Panc1 (cell line): ENCODE measurements around the gene UPK1A. TPM values are rescaled to one million over a fixed set of nuclear protein-coding genes. Genes with fewer than 3 reads are reported as not detected.

Experiments
- ATAC-seq: fragments of 200-7000 bp; cut with Tn5 transposase; 2 replicates; pipeline ENCODE4 v1.9.1; 2020; ENCODE audit warnings: mild to moderate bottlenecking, moderate library complexity
- BruUV-seq: library from RNA; stranded (reverse); fragments of 400-500 nt; replicated peaks from 2 replicates; lab custom pipeline; 2021; lab: Mats Ljungman, UMichigan
- CTCF ChIA-PET: fragments of 300-600 bp; sonication (Branson Sonifier 250); formaldehyde crosslinking; loops from one replicate; lab custom pipeline; 2022; ENCODE audit warnings: antibody characterized with exemption; lab: Charles Lee
- POLR2A ChIA-PET: fragments of 300-600 bp; sonication (Branson Sonifier 250); formaldehyde crosslinking; loops from one replicate; lab custom pipeline; 2022; ENCODE audit warnings: antibody characterized with exemption; lab: Charles Lee
- DNase-seq: peaks from one replicate; pipeline ENCODE4 v3.0.0-alpha.2; 2010; ENCODE audit warnings: low read depth, low spot score
- H3K27ac ChIP-seq: 2 replicates; pipeline ENCODE4 v1.5.1; 2011; ENCODE audit warnings: mild to moderate bottlenecking, low read length, inconsistent platforms
- H3K27me3 ChIP-seq: fragments of 200-500 bp; sonication (Bioruptor generic); 2 replicates; pipeline ENCODE4 v1.6.0; 2014; ENCODE audit warnings: low read length, inconsistent platforms; ENCODE audit not compliant: control insufficient read depth, insufficient read depth
- H3K36me3 ChIP-seq: fragments of 200-500 bp; sonication (Bioruptor generic); 2 replicates; pipeline ENCODE4 v1.5.1; 2014; ENCODE audit warnings: inconsistent platforms, mild to moderate bottlenecking, low read length, moderate library complexity; ENCODE audit not compliant: control insufficient read depth, insufficient read depth
- H3K4me1 ChIP-seq: 2 replicates; pipeline ENCODE4 v1.5.1; 2011; ENCODE audit warnings: inconsistent platforms, mild to moderate bottlenecking, low read length, moderate library complexity; ENCODE audit not compliant: control insufficient read depth, insufficient read depth
- H3K4me3 ChIP-seq, 2 experiments: 2 replicates each; pipeline ENCODE4 v1.5.1; 2011 to 2012; ENCODE audit warnings: low read depth in 2 of 2, low read length in 2 of 2, mild to moderate bottlenecking in 2 of 2, inconsistent platforms in 1 of 2, moderate library complexity in 1 of 2
- H3K9me3 ChIP-seq: fragments of 200-500 bp; sonication (Bioruptor generic); 2 replicates; pipeline ENCODE4 v1.5.1; 2014; ENCODE audit warnings: low read depth, mild to moderate bottlenecking, inconsistent platforms, low read length, moderate library complexity; ENCODE audit not compliant: control insufficient read depth, insufficient read depth
- POLR2AphosphoS5 ChIP-seq: IDR thresholded peaks from 2 replicates; pipeline ENCODE4 v1.6.1; 2012; ENCODE audit warnings: mild to moderate bottlenecking, low read depth, low read length, moderate library complexity
- SIN3A ChIP-seq: IDR thresholded peaks from 2 replicates; pipeline ENCODE4 v1.6.1; 2012; ENCODE audit warnings: low read depth, mild to moderate bottlenecking, low read length, moderate library complexity, borderline replicate concordance; ENCODE audit not compliant: insufficient read depth
- TCF7L2 ChIP-seq: IDR thresholded peaks from 2 replicates; pipeline ENCODE4 v1.6.1; 2011; ENCODE audit warnings: mild to moderate bottlenecking, low read depth, low read length, inconsistent platforms
- in situ Hi-C: cut with HindIII; loops from 2 replicates; pipeline ENCODE4 v1.10.0; 2016; ENCODE audit warnings: low sequenced_read_pairs, low pct_unique_long_range_greater_than_20kb
- intact Hi-C: fragments of 100-400 bp; cut with micrococcal nuclease; formaldehyde crosslinking; loops from one replicate; pipeline ENCODE4 v1.10.0; 2022; ENCODE audit not compliant: unreplicated experiment
- total RNA-seq: library from RNA; stranded (reverse); gene quantifications from one replicate; pipeline ENCODE4 v1.2.1, GENCODE V29; 2021; ENCODE audit not compliant: unreplicated experiment
- TF ChIP-seq, protein P1 (sequence below): fragments of 450-650 bp; IDR thresholded peaks from 2 replicates; pipeline ENCODE4 v1.5.1; 2017; ENCODE audit warnings: mild to moderate bottlenecking
- TF ChIP-seq, protein P2 (sequence below), 2 experiments: IDR thresholded peaks; 2 replicates each; pipeline ENCODE4 v1.6.1; 2011 to 2012; ENCODE audit warnings: low read depth in 2 of 2, control low read depth in 1 of 2, low read length in 1 of 2, mild to moderate bottlenecking in 1 of 2, moderate library complexity in 1 of 2; ENCODE audit not compliant: insufficient read depth in 1 of 2

The UPK1A gene
- total RNA-seq, 1 experiment from 2014 or later = 0.67 TPM

DNA sequence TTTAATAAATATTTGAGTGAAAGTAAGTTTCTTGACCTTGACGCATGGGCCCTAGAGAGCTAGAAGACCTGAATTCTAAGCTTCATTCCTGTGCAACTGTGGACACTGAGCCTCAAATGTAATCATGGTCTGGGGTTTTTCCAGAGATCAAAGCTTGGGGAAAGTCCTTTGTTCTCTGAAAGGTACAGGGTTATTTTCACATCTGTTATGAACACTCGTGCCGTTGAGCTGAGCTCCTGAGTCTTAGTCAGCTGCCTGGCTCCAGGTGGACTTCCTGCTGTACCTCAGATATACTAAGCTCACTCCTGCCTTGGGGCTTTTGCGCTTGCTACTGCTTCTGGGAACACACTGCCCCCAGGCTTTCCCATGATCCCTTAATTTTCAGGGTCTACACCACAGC lies 30.5 kb downstream of the UPK1A start:
- no TSS peak for BruUV-seq
- POLR2A ChIA-PET = no interaction called here
- Histone ChIP-seq H3K27ac (no peak overlapping the region), H3K27me3 (no peaks in the 10 kb centered on the region), H3K4me3 (no peak overlapping the region), H3K9me3 (no peaks in the 10 kb centered on the region), H3K4me1 (no peaks in the 10 kb centered on the region), H3K36me3 (no peaks in the 10 kb centered on the region)
- intact Hi-C loops = no loop called here
- no peak for DNase-seq
- CTCF ChIA-PET = interaction anchor here (0.7 kb wide), 1 partner anchor 351 kb away, joined by 4 read pairs; no protein-coding TSS in a partner anchor
- in situ Hi-C loops = no loop called here
- TF ChIP-seq, protein P1, sequence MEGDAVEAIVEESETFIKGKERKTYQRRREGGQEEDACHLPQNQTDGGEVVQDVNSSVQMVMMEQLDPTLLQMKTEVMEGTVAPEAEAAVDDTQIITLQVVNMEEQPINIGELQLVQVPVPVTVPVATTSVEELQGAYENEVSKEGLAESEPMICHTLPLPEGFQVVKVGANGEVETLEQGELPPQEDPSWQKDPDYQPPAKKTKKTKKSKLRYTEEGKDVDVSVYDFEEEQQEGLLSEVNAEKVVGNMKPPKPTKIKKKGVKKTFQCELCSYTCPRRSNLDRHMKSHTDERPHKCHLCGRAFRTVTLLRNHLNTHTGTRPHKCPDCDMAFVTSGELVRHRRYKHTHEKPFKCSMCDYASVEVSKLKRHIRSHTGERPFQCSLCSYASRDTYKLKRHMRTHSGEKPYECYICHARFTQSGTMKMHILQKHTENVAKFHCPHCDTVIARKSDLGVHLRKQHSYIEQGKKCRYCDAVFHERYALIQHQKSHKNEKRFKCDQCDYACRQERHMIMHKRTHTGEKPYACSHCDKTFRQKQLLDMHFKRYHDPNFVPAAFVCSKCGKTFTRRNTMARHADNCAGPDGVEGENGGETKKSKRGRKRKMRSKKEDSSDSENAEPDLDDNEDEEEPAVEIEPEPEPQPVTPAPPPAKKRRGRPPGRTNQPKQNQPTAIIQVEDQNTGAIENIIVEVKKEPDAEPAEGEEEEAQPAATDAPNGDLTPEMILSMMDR = no peak
- no peak for TF ChIP-seq POLR2AphosphoS5
- TF ChIP-seq SIN3A = no peak
- no peak for TF ChIP-seq TCF7L2
- TF ChIP-seq, protein P2, sequence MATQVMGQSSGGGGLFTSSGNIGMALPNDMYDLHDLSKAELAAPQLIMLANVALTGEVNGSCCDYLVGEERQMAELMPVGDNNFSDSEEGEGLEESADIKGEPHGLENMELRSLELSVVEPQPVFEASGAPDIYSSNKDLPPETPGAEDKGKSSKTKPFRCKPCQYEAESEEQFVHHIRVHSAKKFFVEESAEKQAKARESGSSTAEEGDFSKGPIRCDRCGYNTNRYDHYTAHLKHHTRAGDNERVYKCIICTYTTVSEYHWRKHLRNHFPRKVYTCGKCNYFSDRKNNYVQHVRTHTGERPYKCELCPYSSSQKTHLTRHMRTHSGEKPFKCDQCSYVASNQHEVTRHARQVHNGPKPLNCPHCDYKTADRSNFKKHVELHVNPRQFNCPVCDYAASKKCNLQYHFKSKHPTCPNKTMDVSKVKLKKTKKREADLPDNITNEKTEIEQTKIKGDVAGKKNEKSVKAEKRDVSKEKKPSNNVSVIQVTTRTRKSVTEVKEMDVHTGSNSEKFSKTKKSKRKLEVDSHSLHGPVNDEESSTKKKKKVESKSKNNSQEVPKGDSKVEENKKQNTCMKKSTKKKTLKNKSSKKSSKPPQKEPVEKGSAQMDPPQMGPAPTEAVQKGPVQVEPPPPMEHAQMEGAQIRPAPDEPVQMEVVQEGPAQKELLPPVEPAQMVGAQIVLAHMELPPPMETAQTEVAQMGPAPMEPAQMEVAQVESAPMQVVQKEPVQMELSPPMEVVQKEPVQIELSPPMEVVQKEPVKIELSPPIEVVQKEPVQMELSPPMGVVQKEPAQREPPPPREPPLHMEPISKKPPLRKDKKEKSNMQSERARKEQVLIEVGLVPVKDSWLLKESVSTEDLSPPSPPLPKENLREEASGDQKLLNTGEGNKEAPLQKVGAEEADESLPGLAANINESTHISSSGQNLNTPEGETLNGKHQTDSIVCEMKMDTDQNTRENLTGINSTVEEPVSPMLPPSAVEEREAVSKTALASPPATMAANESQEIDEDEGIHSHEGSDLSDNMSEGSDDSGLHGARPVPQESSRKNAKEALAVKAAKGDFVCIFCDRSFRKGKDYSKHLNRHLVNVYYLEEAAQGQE (IDR thresholded peaks at IDR 0.05; ENCODE audit: insufficient read depth in 1 of 2, low read depth in 2 of 2, low read length in 1 of 2) = no peak
- no peak for ATAC-seq

DNA sequence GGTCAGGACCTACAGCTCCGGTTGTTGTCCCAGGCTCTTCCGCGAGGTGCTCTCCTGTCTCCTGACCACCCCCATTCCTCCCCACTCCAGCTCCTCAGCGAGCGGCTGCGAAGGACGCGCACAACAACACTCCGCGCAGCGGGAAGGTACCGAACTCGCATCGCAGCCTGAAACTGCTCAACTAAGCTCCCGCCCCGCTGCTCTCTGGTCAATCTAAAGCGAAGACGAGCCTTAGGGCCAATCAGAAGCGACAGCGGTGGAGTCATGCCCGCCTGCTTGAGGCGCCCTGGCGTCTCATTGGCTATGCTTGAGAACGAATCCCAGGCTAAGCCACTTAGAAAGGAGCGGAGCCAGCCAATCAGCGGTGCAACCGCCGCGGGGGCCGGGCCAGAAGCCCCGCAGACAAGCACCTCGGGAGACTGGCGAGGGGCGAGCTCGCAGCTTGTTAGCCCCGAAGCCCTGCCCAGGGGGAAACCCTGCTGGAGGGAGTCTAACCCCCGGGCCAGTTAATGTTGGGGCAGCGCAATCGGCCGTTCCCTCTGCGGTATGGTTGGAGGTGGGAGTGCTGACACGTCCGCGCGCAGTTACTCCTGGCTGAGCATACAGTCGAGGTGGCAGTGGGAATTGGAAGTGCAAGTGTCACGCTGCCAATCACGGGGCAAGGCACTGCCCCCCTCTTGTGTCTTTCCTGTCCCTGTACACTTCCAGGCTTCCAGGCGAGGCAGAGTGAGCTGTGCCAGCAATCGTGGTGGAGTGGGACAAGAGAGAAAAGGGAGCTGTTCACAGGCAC lies 36.1 kb downstream of the UPK1A start:
- ChIA-PET CTCF (interaction anchor here (0.7 to 1.4 kb wide), 4 partner anchors 8 to 124 kb away, joined by 3 to 9 read pairs (median 3); no protein-coding TSS in a partner anchor), POLR2A (interaction anchor here (0.5 to 0.9 kb wide), 7 partner anchors 11 to 191 kb away, joined by 3 to 7 read pairs (median 5); partner anchors contain the start of gene U2AF1L4)
- H3K4me1 ChIP-seq = 0 out of 2 replicates have a peak, but pooled peaks cover 5% of the 10 kb centered on the region
- H3K36me3 ChIP-seq = no peaks in the 10 kb centered on the region
- in situ Hi-C loops (no loop called here), intact Hi-C loops (no loop called here)
- DNase-seq (peak; percentile 94), ATAC-seq (peak; percentile 99)
- H3K9me3 ChIP-seq = no peaks in the 10 kb centered on the region
- H3K4me3 ChIP-seq = peak overlapping the region; percentile 68 to 80
- no TSS peak for BruUV-seq
- TF ChIP-seq SIN3A (no peak), POLR2AphosphoS5 (peak; percentile 53; the same call in 1 of the 2 replicates), TCF7L2 (no peak)
- TF ChIP-seq, protein P2 (IDR thresholded peaks at IDR 0.05; ENCODE audit: insufficient read depth in 1 of 2, low read depth in 2 of 2, low read length in 1 of 2) = peak in 1 of 2 experiments; percentile 45; a peak in 1 of 4 replicates
- H3K27ac ChIP-seq = peak overlapping the region; percentile 78
- H3K27me3 ChIP-seq = no peaks in the 10 kb centered on the region
